HUES48 (cell line): Measurements from ENCODE around the gene NPDC1.
A peak's percentile ranks its signal among the peaks of the same experiment; 100 is the strongest.

Experiments
- H3K27ac ChIP-seq: one replicate; pipeline ENCODE4 v1.7.0; 2013; ENCODE audit warnings: low read depth, low read length, inconsistent platforms
- H3K27me3 ChIP-seq: 2 replicates; pipeline ENCODE4 v1.6.1; 2013; ENCODE audit warnings: mild to moderate bottlenecking, low read length; ENCODE audit not compliant: control insufficient read depth, insufficient read depth
- H3K36me3 ChIP-seq: 2 replicates; pipeline ENCODE4 v1.6.1; 2013; ENCODE audit warnings: low read length; ENCODE audit not compliant: control insufficient read depth, insufficient read depth
- H3K4me1 ChIP-seq: 2 replicates; pipeline ENCODE4 v1.6.1; 2013; ENCODE audit warnings: mild to moderate bottlenecking, low read length; ENCODE audit not compliant: control insufficient read depth, insufficient read depth
- H3K4me3 ChIP-seq: 2 replicates; pipeline ENCODE4 v1.5.1; 2013; ENCODE audit warnings: mild to moderate bottlenecking, low read depth, low read length
- H3K9ac ChIP-seq: 2 replicates; pipeline ENCODE4 v1.6.1; 2013; ENCODE audit warnings: mild to moderate bottlenecking, low read depth, low read length, moderate library complexity
- H3K9me3 ChIP-seq: 2 replicates; pipeline ENCODE4 v1.6.1; 2013; ENCODE audit warnings: low read length; ENCODE audit not compliant: control insufficient read depth, insufficient read depth

NPDC1 gene

GRCh38 chr9:137029058-137029936 is 16.7 kb downstream of the NPDC1 start:
- H3K4me1 ChIP-seq = 0 out of 2 replicates have a peak, but pooled peaks cover 2% of the 10 kb centered on the region

GRCh38 chr9:137028263-137029057 is 17.5 kb downstream of the NPDC1 start:
- Histone ChIP-seq H3K36me3 (no peaks in the 10 kb centered on the region), H3K27me3 (peaks cover 24% of the 10 kb centered on the region), H3K9ac (no peak overlapping the region), H3K9me3 (no peaks in the 10 kb centered on the region), H3K4me1 (0 out of 2 replicates have a peak, but pooled peaks cover 2% of the 10 kb centered on the region), H3K4me3 (peak overlapping the region; percentile 61), H3K27ac (no peak overlapping the region)

More at GRCh38 chr9:137029058-137029936, 16.7 kb downstream of the NPDC1 start:
- H3K9ac ChIP-seq = no peak overlapping the region
- no peaks in the 10 kb centered on the region for H3K36me3 ChIP-seq
- no peaks in the 10 kb centered on the region for H3K9me3 ChIP-seq
- no peak overlapping the region for H3K27ac ChIP-seq
- peak overlapping the region; percentile 61; the same call in 1 of the 2 replicates for H3K4me3 ChIP-seq
- H3K27me3 ChIP-seq = peaks cover 24% of the 10 kb centered on the region

- H3K36me3 ChIP-seq = no peaks in the 10 kb centered on the region
- H3K27ac ChIP-seq = no peak within 1 kb of the TSS
- no peak within 1 kb of the TSS for H3K9ac ChIP-seq
- H3K27me3 ChIP-seq = peaks cover 24% of the 10 kb centered on the region
- H3K4me3 ChIP-seq = peak within 1 kb of the TSS; percentile 61
- H3K9me3 ChIP-seq = no peaks in the 10 kb centered on the region
- H3K4me1 ChIP-seq = 0 out of 2 replicates have a peak, but pooled peaks cover 2% of the 10 kb centered on the region
Observed at GRCh38 chr9:137027369-137028262, 18.4 kb downstream of the NPDC1 start, which contains the start of gene ABCA2. Gene ABCA2 (minus strand): TSS chr9:137028237. CDS start chr9:137028140, 97 bp downstream.

GRCh38 chr9:137026828-137027227 is 19.1 kb downstream of the NPDC1 start:
- Histone ChIP-seq H3K27ac (no peak overlapping the region), H3K36me3 (no peaks in the 10 kb centered on the region), H3K9ac (no peak overlapping the region), H3K4me1 (0 out of 2 replicates have a peak, but pooled peaks cover 2% of the 10 kb centered on the region), H3K27me3 (peaks cover 24% of the 10 kb centered on the region), H3K9me3 (no peaks in the 10 kb centered on the region), H3K4me3 (no peak overlapping the region)

- Histone ChIP-seq H3K4me3 (no peak overlapping the region), H3K4me1 (0 out of 2 replicates have a peak, but pooled peaks cover 2% of the 10 kb centered on the region), H3K27me3 (peaks cover 24% of the 10 kb centered on the region), H3K36me3 (no peaks in the 10 kb centered on the region), H3K9ac (no peak overlapping the region), H3K9me3 (no peaks in the 10 kb centered on the region), H3K27ac (no peak overlapping the region)
Observed at GRCh38 chr9:137026384-137026783, 19.6 kb downstream of the NPDC1 start.

GRCh38 chr9:137025517-137025966 is 20.4 kb downstream of the NPDC1 start:
- Histone ChIP-seq H3K4me1 (0 out of 2 replicates have a peak, but pooled peaks cover 2% of the 10 kb centered on the region), H3K27me3 (peaks cover 24% of the 10 kb centered on the region), H3K36me3 (no peaks in the 10 kb centered on the region), H3K9me3 (no peaks in the 10 kb centered on the region), H3K4me3 (no peak overlapping the region), H3K9ac (no peak overlapping the region), H3K27ac (no peak overlapping the region)

GRCh38 chr9:137023583-137023991 is 22.4 kb downstream of the NPDC1 start:
- H3K4me1 ChIP-seq = 0 out of 2 replicates have a peak, but pooled peaks cover 2% of the 10 kb centered on the region
- H3K4me3 ChIP-seq = no peak overlapping the region
- H3K27ac ChIP-seq = no peak overlapping the region
- no peaks in the 10 kb centered on the region for H3K36me3 ChIP-seq
- no peaks in the 10 kb centered on the region for H3K9me3 ChIP-seq
- H3K27me3 ChIP-seq = peaks cover 17% of the 10 kb centered on the region
- H3K9ac ChIP-seq = no peak overlapping the region

- H3K27ac ChIP-seq = no peak overlapping the region
- no peak overlapping the region for H3K9ac ChIP-seq
- H3K9me3 ChIP-seq = no peaks in the 10 kb centered on the region
- H3K36me3 ChIP-seq = no peaks in the 10 kb centered on the region
- H3K27me3 ChIP-seq = peaks cover 13% of the 10 kb centered on the region
- no peak overlapping the region for H3K4me3 ChIP-seq
- no peaks in the 10 kb centered on the region for H3K4me1 ChIP-seq
Observed at GRCh38 chr9:137023157-137023556, 22.8 kb downstream of the NPDC1 start.

- Histone ChIP-seq H3K4me3 (no peak overlapping the region), H3K36me3 (no peaks in the 10 kb centered on the region), H3K9me3 (no peaks in the 10 kb centered on the region), H3K9ac (no peak overlapping the region), H3K27me3 (peaks cover 13% of the 10 kb centered on the region), H3K4me1 (no peaks in the 10 kb centered on the region), H3K27ac (no peak overlapping the region)
Observed at GRCh38 chr9:137022662-137023008, 23.3 kb downstream of the NPDC1 start.

- no peak overlapping the region for H3K9ac ChIP-seq
- no peak overlapping the region for H3K4me3 ChIP-seq
- no peaks in the 10 kb centered on the region for H3K36me3 ChIP-seq
- H3K27ac ChIP-seq = no peak overlapping the region
- H3K27me3 ChIP-seq = peaks cover 8% of the 10 kb centered on the region
- H3K9me3 ChIP-seq = no peaks in the 10 kb centered on the region
- no peaks in the 10 kb centered on the region for H3K4me1 ChIP-seq
Observed at GRCh38 chr9:137021979-137022661, 23.9 kb downstream of the NPDC1 start.
